A673 (cell line): Measurements from ENCODE around the gene EZH1. TPM values are rescaled to one million over a fixed set of nuclear protein-coding genes. Genes with fewer than 3 reads are reported as not detected.
"Not testable (repeated sequence)": the region's sequence is repeated elsewhere in the genome, so short reads cannot be mapped to it uniquely, and the experiment has no call there.

Source experiments
- BruUV-seq: library from RNA; stranded (reverse); fragments of 400-500 nt; replicated peaks from 2 replicates; lab custom pipeline; 2021; lab: Mats Ljungman, UMichigan
- CTCF ChIA-PET: fragments of 300-600 bp; sonication (Branson Sonifier 250); formaldehyde crosslinking; loops from one replicate; lab custom pipeline; 2022; ENCODE audit warnings: antibody characterized with exemption; lab: Charles Lee
- POLR2A ChIA-PET: fragments of 300-600 bp; sonication (Branson Sonifier 250); formaldehyde crosslinking; loops from one replicate; lab custom pipeline; 2022; ENCODE audit warnings: antibody characterized with exemption; ENCODE audit not compliant: low non-redundant PET; lab: Charles Lee
- DNase-seq: peaks from one replicate; pipeline ENCODE4 v3.0.0-alpha.2; 2015; ENCODE audit warnings: low spot score
- H3K27ac ChIP-seq: fragments of 200-600 bp; sonication (generic); 2 replicates; pipeline ENCODE4 v1.5.1; 2016; ENCODE audit warnings: mixed run types, low read depth, mild to moderate bottlenecking, mixed read lengths, antibody characterized with exemption, low read length; ENCODE audit not compliant: poor library complexity, severe bottlenecking
- H3K27me3 ChIP-seq: fragments of 200-600 bp; sonication (generic); replicated peaks from 2 replicates; pipeline ENCODE4 v1.6.1; 2017; ENCODE audit warnings: mixed run types, low read depth, mild to moderate bottlenecking, mixed read lengths, antibody characterized with exemption, low read length; ENCODE audit not compliant: insufficient read depth, poor library complexity
- H3K36me3 ChIP-seq: fragments of 200-600 bp; sonication (generic); 2 replicates; pipeline ENCODE4 v1.6.1; 2016; ENCODE audit warnings: mixed run types, mild to moderate bottlenecking, mixed read lengths, antibody characterized with exemption, low read length; ENCODE audit not compliant: insufficient read depth, poor library complexity, severe bottlenecking
- H3K4me1 ChIP-seq: fragments of 200-600 bp; sonication (generic); 2 replicates; pipeline ENCODE4 v1.6.1; 2017; ENCODE audit warnings: mixed run types, mild to moderate bottlenecking, mixed read lengths, antibody characterized with exemption, low read length; ENCODE audit not compliant: insufficient read depth, poor library complexity, severe bottlenecking
- H3K4me3 ChIP-seq: fragments of 200-600 bp; sonication (generic); 2 replicates; pipeline ENCODE4 v1.5.1; 2016; ENCODE audit warnings: low read depth, mixed run types, mild to moderate bottlenecking, mixed read lengths, low read length; ENCODE audit not compliant: poor library complexity, severe bottlenecking
- H3K9me3 ChIP-seq: fragments of 200-600 bp; sonication (generic); 2 replicates; pipeline ENCODE4 v1.6.1; 2016; ENCODE audit warnings: mixed run types, low read depth, mild to moderate bottlenecking, mixed read lengths, antibody characterized with exemption, low read length; ENCODE audit not compliant: poor library complexity, severe bottlenecking
- EZH2 ChIP-seq: fragments of 200-600 bp; sonication (generic); IDR thresholded peaks from 2 replicates; pipeline ENCODE4 v1.6.1; 2017; ENCODE audit warnings: borderline replicate concordance, low read depth, mild to moderate bottlenecking, mixed read lengths, antibody characterized with exemption, low read length; ENCODE audit not compliant: poor library complexity, severe bottlenecking
- intact Hi-C: fragments of 100-400 bp; cut with micrococcal nuclease; formaldehyde crosslinking; loops from one replicate; pipeline ENCODE4 v1.10.0; 2022; ENCODE audit not compliant: unreplicated experiment
- total RNA-seq: library from RNA; stranded (reverse); gene quantifications from 2 replicates; pipeline ENCODE4 v1.2.3, GENCODE V29; 2021
- TF ChIP-seq, protein P1 (sequence below): fragments of 300-800, 200-600 bp; sonication (generic); conservative IDR thresholded peaks from 2 replicates; pipeline ENCODE4 v1.5.1; 2017; ENCODE audit warnings: low read depth, mild to moderate bottlenecking, antibody characterized with exemption, low read length, moderate library complexity, mixed read lengths

EZH1 gene
- total RNA-seq, 1 experiment from 2014 or later: 16.4 TPM

DNA sequence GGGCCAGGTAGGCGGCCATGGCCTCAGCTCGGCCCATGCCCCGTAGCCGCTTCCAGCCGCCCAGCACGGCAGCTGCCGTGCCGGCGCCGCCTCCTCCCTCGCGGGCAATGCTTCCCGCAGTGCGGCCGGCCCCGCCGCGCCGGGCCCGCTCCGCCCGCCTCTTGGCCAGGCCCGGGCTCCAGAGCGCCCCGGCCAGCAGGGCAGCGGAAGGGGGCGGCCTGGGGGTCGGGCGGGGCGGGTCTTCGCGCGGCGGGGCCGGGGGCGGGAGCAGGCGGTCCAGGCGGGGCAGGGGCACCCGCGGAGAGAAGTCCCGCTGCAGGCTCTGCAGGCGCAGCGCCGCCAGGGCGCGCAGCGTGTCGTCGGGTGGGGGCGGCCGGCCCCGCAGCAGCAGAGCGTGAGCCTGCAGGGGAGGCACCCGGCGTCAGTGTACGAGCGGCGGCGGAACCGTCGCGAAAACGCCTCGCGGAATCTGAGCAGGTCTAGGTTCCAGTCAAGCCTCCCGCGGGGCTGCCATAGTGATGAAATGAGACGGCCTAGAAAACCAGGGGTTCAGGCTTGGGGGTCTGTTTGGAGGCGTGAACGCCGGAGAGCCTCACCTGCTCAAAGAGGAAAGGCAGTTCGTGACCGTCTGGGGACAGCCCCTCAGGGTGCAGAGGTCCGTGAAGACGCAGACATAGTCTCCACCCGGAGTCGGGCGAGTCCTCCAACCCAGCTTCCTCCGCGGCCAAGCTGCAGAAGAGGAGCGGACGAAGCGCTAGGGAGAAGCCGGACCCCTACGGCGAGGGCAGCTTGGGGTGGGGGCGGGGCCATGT, 74.7 kb downstream of the EZH1 start:
- Histone ChIP-seq H3K9me3 (no peaks in the 10 kb centered on the region), H3K36me3 (peaks cover 9% of the 10 kb centered on the region), H3K4me1 (peaks cover 4% of the 10 kb centered on the region), H3K27me3 (no peaks in the 10 kb centered on the region), H3K27ac (no peak overlapping the region), H3K4me3 (no peak overlapping the region)
- no peak for DNase-seq
- intact Hi-C loops: no loop called here
- CTCF ChIA-PET: no interaction called here
- BruUV-seq: no TSS peak
- POLR2A ChIA-PET: interaction anchor here (1.0 kb wide), 1 partner anchor 9 kb away, joined by 7 read pairs; no protein-coding TSS in a partner anchor
- no peak for TF ChIP-seq EZH2
- TF ChIP-seq, protein P1, sequence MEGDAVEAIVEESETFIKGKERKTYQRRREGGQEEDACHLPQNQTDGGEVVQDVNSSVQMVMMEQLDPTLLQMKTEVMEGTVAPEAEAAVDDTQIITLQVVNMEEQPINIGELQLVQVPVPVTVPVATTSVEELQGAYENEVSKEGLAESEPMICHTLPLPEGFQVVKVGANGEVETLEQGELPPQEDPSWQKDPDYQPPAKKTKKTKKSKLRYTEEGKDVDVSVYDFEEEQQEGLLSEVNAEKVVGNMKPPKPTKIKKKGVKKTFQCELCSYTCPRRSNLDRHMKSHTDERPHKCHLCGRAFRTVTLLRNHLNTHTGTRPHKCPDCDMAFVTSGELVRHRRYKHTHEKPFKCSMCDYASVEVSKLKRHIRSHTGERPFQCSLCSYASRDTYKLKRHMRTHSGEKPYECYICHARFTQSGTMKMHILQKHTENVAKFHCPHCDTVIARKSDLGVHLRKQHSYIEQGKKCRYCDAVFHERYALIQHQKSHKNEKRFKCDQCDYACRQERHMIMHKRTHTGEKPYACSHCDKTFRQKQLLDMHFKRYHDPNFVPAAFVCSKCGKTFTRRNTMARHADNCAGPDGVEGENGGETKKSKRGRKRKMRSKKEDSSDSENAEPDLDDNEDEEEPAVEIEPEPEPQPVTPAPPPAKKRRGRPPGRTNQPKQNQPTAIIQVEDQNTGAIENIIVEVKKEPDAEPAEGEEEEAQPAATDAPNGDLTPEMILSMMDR: no peak

- no TSS peak for BruUV-seq
- Histone ChIP-seq H3K4me3 (no peak overlapping the region), H3K4me1 (no peaks in the 10 kb centered on the region), H3K27me3 (no peaks in the 10 kb centered on the region), H3K36me3 (peaks cover 9% of the 10 kb centered on the region), H3K27ac (no peak overlapping the region), H3K9me3 (no peaks in the 10 kb centered on the region)
- CTCF ChIA-PET: no interaction called here
- POLR2A ChIA-PET: no interaction called here
- intact Hi-C loops: no loop called here
- no peak for DNase-seq
- no peak for TF ChIP-seq EZH2
- TF ChIP-seq, protein P1: no peak
Measured at GRCh38 chr17:42669705-42669976, 75.2 kb downstream of the EZH1 start.

- ChIA-PET POLR2A (interaction anchor here (0.6 kb wide), 1 partner anchor 16 kb away, joined by 13 read pairs; no protein-coding TSS in a partner anchor), CTCF (no interaction called here)
- Histone ChIP-seq H3K27me3 (no peaks in the 10 kb centered on the region), H3K4me1 (no peaks in the 10 kb centered on the region), H3K4me3 (no peak overlapping the region), H3K36me3 (peaks cover 9% of the 10 kb centered on the region), H3K9me3 (no peaks in the 10 kb centered on the region), H3K27ac (no peak overlapping the region)
- DNase-seq: no peak
- BruUV-seq: no TSS peak
- intact Hi-C loops: no loop called here
- TF ChIP-seq, protein P1: no peak
- TF ChIP-seq EZH2: no peak
Measured at GRCh38 chr17:42667088-42667951, 77.5 kb downstream of the EZH1 start.

DNA sequence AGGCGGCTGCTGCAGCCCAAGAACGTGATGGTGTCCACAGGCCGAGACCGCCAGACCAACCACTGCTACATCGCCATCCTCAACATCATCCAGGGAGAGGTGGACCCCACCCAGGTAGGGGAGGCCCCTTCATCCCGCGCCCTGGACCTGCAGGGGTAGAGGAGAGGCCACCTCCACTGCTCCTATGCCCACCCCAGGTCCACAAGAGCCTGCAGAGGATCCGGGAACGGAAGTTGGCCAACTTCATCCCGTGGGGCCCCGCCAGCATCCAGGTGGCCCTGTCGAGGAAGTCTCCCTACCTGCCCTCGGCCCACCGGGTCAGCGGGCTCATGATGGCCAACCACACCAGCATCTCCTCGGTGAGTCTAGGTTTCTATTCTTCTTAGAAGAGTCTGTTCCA, 78.7 kb downstream of the EZH1 start:
- DNase-seq, intact Hi-C loops, BruUV-seq, H3K36me3 ChIP-seq, H3K27ac ChIP-seq, H3K27me3 ChIP-seq, POLR2A ChIA-PET, H3K9me3 ChIP-seq, H3K4me1 ChIP-seq, CTCF ChIA-PET, H3K4me3 ChIP-seq: not testable (repeated sequence)
